Measurements from ENCODE around the gene C15orf62. TPM values are rescaled to one million over a fixed set of nuclear protein-coding genes. Genes with fewer than 3 reads are reported as not detected.

Gene C15orf62
- total RNA-seq, 1 donor from 2014 or later, result 0.63 TPM

DNA sequence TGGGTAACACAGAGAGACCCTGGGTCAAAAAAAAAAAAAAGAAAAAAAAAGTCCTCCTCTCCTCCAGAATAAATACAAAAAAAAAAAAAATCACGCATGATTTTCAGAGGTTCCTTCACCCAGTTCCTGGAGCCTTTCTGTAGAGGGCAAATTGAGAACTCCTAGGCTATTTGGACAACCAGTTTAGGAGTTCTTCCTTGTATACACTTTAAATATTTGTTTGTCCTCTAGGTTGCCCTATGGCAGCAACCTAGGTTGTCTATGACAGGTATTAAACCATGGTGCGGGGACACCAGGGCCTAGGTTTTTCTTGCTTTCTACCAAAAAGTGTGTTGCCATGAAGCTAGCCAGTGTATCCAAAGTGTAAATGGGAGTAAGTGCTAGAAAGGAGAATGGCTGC lies 33.3 kb downstream of the C15orf62 start:
- TF ChIP-seq, protein P1, sequence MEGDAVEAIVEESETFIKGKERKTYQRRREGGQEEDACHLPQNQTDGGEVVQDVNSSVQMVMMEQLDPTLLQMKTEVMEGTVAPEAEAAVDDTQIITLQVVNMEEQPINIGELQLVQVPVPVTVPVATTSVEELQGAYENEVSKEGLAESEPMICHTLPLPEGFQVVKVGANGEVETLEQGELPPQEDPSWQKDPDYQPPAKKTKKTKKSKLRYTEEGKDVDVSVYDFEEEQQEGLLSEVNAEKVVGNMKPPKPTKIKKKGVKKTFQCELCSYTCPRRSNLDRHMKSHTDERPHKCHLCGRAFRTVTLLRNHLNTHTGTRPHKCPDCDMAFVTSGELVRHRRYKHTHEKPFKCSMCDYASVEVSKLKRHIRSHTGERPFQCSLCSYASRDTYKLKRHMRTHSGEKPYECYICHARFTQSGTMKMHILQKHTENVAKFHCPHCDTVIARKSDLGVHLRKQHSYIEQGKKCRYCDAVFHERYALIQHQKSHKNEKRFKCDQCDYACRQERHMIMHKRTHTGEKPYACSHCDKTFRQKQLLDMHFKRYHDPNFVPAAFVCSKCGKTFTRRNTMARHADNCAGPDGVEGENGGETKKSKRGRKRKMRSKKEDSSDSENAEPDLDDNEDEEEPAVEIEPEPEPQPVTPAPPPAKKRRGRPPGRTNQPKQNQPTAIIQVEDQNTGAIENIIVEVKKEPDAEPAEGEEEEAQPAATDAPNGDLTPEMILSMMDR (conservative IDR thresholded peaks at IDR 0.05; ENCODE audit: low read depth, low read length), result no peak
- H3K4me3 ChIP-seq (ENCODE audit: low read depth, low read length), result no peak overlapping the region
- DNase-seq (ENCODE audit: low read depth), result no peak

GRCh38 chr15:40803688-40804087 lies 33.9 kb downstream of the C15orf62 start:
- no peak overlapping the region for H3K4me3 ChIP-seq (ENCODE audit: low read depth, low read length)
- DNase-seq (ENCODE audit: low read depth), result no peak
- TF ChIP-seq, protein P1 (conservative IDR thresholded peaks at IDR 0.05; ENCODE audit: low read depth, low read length), result peak; percentile 18

DNA sequence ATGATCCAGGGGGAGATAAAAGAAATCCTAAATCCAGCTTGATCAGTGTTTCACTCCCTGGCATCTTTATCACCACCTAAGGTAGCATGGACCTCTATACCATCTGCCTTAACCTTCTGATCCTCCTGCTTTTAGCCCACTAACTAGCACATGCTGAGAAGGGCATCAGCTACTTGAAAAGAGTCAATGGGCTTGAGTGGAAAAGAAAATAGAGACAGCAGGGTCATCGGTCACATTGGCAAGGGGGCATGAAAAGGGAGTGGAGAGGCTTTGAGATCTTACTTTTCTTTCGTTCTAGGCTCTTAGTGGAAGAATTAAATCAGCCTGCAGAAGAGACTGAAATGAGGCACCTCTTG lies 36.9 kb downstream of the C15orf62 start:
- peak overlapping the region; percentile 94 for H3K4me3 ChIP-seq (ENCODE audit: low read depth, low read length)
- DNase-seq (ENCODE audit: low read depth), result no peak
- TF ChIP-seq, protein P1 (conservative IDR thresholded peaks at IDR 0.05; ENCODE audit: low read depth, low read length), result no peak

DNA sequence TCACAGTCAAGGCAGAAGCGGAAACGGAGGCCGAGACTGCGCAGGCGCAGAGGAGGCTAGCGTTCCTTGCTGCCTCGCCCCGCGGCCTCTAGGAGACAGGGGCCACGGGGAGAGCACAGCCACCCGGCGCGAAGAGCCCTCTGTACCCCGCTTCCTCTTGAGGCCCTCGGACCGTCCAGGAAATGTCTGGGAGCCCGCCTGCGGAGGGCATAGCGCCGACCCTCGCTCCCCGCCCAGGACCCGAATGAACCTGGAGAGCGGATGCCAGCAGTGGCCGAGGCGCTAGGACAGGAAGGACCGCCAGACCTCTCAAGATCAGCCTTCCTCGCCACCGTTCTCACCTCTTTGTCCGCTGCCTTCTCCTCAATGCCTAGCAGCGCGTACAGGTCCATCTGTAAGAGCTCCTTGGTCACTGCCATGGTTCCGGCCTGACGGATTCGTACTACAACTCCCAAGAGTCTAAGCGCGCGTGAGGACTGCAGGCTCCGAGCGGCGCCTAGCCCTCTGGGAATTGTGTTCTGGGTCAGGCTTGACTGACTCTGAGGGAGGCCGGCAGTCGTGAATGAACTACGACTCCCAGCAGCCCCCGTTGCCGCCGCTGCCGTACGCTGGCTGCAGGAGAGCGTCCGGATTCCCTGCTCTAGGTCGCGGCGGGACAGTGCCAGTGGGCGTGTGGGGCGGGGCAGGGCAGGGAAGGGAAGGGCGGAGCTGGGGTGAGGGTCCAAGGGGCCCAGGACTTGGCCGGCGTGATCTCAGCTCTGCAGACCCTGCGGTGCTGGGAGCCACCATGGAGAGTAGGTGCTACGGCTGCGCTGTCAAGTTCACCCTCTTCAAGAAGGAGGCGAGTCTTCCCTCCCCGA lies 37.5 kb downstream of the C15orf62 start, which contains the start of the genes DNAJC17 and ZFYVE19:
DNAJC17 (minus strand) TSS at position 446 of the 860 bp plus-strand sequence; CDS start at position 419, 27 bp downstream.
ZFYVE19 (plus strand) TSS at position 62 of the 860 bp plus-strand sequence; CDS start at position 563, 501 bp downstream.
- peak within 1 kb of the TSS; percentile 94 for H3K4me3 ChIP-seq (ENCODE audit: low read depth, low read length)
- peak; percentile 79 for DNase-seq (ENCODE audit: low read depth)
- TF ChIP-seq, protein P1 (conservative IDR thresholded peaks at IDR 0.05; ENCODE audit: low read depth, low read length), result peak; percentile 14

DNA sequence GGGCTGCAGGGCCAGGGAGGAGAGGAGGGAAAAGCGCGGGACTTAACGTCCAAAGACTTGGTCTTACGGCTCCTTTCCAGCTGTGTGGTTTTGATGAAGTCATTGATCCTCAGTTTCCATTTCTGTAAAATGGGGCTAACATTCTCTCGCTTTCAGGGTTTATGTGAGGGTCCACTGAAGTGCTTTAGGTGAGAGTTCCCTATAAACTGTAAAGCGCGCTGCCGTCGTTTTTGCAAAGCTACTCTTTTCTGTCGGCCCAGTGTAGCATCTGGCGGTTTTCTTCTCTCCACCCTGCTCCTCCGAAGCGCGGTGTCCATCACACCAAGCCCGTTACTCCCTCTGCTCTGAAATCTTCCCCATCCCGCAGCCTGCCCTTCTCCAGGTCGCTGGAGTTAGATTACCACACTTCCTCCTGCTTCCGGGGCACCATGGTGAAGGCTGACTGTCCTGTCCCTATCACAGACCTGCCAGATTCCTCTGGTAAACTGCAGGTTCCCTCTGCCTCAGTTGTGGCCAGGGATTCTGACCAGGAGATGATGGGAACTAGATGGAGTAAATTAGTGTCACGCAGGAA lies 38.2 kb downstream of the C15orf62 start:
- TF ChIP-seq, protein P1 (conservative IDR thresholded peaks at IDR 0.05; ENCODE audit: low read depth, low read length), result no peak
- peak overlapping the region; percentile 94 for H3K4me3 ChIP-seq (ENCODE audit: low read depth, low read length)
- no peak for DNase-seq (ENCODE audit: low read depth)

DNA sequence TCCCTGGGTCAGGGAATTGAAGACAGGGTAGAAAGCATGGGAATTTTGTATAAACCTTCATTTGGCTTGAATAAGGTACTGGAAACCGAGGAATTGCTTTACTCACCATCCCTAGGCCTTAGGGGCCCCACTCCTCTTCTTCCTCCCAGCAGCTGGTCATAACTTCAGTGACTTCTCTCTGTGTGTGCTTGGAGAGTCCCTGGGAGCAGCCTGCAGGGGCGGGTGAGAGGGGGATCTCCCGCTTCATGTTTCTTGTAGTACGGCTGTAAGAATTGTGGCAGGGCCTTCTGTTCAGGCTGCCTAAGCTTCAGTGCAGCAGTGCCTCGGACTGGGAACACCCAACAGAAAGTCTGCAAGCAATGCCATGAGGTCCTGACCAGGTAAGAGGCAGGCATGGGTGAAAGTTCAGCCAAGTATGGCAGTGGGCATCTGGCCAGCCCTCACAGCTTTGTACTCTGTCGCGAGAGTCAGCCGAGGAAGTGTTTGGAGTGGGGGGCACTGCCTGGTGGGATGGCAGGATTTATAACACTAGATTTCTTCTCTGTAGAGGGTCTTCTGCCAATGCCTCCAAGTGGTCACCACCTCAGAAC lies 39.2 kb downstream of the C15orf62 start:
- H3K4me3 ChIP-seq (ENCODE audit: low read depth, low read length), result peak overlapping the region; percentile 94
- no peak for DNase-seq (ENCODE audit: low read depth)
- TF ChIP-seq, protein P1 (conservative IDR thresholded peaks at IDR 0.05; ENCODE audit: low read depth, low read length), result no peak
